NK-92 (cell line): Measurements from ENCODE around the gene FER.

Experiments
- DNase-seq: peaks from one replicate; lab custom pipeline; 2025; ENCODE audit not compliant: unreplicated experiment; lab: John Stamatoyannopoulos, UW

The FER gene

DNA sequence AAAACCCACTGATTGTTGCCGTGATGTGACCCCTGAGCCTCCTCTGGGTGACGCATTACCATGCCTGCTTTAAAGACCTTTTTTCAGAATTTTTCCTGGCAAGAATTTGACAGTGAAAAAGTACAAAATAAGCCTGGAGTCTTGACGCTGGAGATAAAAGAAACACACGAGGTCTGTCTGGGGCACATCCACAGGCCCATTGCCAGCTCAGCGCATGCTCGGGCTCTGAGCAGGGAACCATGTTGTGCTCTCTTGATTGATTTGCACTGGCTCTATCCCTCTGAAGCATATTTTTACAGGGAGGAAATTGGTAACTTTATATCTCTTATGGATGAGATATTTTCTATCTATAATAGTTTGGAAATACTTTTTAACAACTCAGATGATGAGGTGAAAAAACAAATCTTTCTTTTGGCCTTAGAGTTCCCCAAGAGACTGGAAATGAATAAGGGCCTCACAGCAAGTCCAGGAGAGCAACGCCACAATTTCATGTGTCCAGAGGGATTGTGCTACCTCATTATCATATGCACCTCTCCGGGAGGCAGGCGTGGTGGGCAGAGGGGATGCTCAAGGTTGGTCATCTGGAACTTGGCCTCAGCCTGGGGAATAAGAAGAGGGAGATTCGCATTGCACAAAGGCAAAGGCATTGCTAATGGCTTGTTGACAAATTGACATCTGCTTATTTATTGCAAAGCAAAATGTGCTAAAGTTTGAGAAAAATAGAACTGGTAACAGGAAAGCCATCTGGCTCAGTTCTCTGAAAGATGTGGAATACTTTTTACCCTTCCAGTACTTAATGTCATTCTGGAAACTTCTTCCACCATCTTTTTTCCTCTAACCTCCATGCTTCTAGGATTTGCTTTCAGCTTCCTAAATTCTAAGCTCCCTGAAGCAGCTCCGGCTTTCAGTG lies 478.3 kb downstream of the FER start:
- no peak for DNase-seq

DNA sequence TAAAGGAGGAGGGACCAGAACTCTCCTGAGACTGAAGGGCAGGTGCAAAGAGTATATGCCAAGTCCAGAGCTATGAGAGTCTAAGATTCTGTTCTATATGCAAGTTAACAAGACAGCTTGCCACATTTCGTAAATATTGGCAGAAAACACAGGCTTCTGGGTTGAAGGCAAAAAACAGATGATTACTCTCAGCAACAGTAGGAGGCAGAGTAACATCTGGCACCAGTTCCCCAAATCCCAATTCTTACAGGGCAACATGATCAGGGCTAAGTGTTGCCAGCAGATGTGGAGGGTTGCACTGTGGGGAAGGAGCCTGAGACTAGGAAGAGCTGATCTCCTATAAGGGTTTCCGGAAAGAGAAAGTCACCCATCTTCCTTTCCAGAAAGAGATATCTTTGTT lies 482.7 kb downstream of the FER start:
- no peak for DNase-seq

DNA sequence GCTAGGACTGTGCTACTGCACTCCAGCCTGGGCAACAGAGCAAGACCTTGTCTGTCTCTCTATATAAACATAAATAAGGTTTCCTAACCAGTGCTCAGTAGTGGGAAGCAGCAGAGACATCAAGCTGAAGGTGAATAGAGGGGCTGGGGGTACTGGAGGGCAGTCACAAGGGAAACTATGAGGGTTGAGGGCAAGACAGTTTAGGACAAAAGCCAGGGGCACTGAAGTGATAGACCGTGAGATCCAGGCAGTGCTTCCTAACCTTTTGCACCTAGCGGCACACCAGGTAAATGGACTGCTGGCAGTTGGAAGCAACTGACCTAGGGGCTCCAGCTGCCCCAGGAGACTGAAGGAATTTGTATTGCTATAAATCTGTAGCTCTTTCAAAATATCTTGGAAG lies 483.6 kb downstream of the FER start:
- no peak for DNase-seq

DNA sequence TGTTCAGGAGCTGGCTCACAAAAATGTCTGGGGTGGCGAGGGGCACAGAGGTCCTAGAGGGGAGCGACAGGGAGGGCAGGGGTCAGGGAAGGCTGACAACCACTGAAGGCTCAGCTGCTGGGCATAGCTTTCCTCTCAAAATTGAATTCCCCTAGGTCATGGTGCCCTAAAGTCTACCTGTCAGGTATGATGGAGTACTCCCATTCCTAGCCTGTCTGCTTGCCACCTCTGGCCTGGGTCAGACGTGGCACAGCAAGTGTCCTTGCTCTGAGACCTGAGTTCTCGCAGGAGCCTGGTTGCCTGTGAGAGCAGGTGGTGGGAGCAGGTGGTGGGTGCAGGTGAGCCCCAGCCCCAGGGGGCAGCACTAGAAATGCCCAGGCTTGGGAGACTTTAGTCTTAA lies 486.7 kb downstream of the FER start:
- no peak for DNase-seq

DNA sequence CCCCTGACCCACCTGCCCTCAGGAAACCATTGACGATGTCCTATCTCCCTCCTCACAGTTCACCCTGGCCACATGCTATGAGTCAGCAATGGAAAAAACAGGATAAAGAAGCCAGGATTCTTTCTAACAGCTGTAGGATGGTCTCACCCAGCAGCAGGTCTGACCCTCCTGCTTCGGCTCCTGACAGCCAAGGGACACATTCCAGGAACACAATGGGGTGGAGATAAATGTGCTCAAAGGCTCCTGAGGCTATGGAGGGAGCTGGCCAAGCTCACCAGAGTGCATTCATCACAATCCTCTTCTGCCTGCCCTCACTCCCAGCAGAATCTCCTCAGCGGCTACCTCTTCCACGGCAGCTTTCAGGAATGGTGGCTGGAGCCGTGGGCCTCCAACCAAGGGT lies 491.8 kb downstream of the FER start:
- no peak for DNase-seq

DNA sequence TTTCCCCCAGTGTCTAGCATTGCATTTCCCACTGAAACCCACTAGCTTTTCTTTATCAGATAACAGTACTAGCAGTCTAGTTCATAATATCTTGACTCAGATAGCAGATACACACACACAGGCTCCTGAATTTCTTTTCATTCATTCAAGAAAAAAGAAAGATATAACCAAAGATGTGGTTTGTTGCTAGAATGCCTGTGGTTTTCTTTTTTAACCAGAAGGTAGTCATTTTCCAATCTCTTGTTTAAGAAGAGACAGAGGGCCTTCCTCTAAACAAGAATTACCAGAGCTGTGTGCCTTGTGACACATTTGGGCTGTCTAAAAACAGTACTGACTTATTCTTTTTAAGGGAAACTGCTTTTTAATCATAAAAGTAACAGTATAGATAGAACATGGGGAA lies 494.8 kb downstream of the FER start:
- no peak for DNase-seq

DNA sequence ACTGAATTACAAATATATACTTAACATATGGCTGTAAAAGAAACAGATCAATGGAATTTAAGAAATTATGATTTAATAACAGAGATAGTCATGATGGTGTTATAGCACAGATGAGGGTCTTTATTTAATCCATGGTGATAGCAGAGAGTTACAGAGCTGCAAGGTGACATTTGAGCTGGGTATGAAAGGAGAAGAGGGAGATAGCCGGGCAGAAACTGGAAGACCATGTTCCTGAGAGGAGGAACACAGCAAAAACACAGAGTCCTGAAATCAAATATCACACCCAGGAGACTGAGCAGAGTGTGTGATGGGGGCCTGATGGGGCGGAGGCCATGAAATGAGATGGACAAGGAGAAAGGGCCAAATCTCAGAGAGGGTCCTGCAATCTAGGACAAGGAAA lies 498.7 kb downstream of the FER start:
- DNase-seq: no peak
